CD14-positive monocyte (primary cell): Measurements from ENCODE around the gene LRRC4C. TPM values are rescaled to one million over a fixed set of nuclear protein-coding genes. Genes with fewer than 3 reads are reported as not detected.

Source experiments
- DNase-seq, 3 donors: peaks; one replicate each; pipeline ENCODE4 v3.0.0-alpha.2; 2011 to 2022
- H2AFZ ChIP-seq: 2 replicates; pipeline ENCODE4 v1.6.0; 2012; ENCODE audit warnings: mild to moderate bottlenecking, low read depth, low read length, inconsistent platforms; ENCODE audit not compliant: insufficient read depth, poor library complexity, severe bottlenecking
- H3K27ac ChIP-seq, 2 donors: 1 replicate in 1 of 2; 2 replicates in 1 of 2; pipeline ENCODE4 v1.5.1; 2012 to 2013; ENCODE audit warnings: low read length in 2 of 2, control low read depth in 1 of 2, inconsistent platforms in 1 of 2, low read depth in 1 of 2, mild to moderate bottlenecking in 1 of 2
- H3K27me3 ChIP-seq, 2 donors: one replicate each; pipeline versions ENCODE4 v1.6.0 to v1.6.1; 2011 to 2013; ENCODE audit warnings: low read length in 2 of 2; ENCODE audit not compliant: control insufficient read depth in 2 of 2, insufficient read depth in 2 of 2
- H3K36me3 ChIP-seq, 2 donors: replicated peaks in 1 of 2; 1 replicate in 1 of 2; 2 replicates in 1 of 2; pipeline versions ENCODE4 v1.5.1 to v1.6.1; 2012 to 2013; ENCODE audit warnings: low read length in 2 of 2, control low read depth in 1 of 2, inconsistent platforms in 1 of 2, mild to moderate bottlenecking in 1 of 2; ENCODE audit not compliant: insufficient read depth in 2 of 2, control insufficient read depth in 1 of 2
- H3K4me1 ChIP-seq, 2 donors: 1 replicate in 1 of 2; 2 replicates in 1 of 2; pipeline versions ENCODE4 v1.5.1 to v1.6.1; 2012 to 2013; ENCODE audit warnings: low read length in 2 of 2, control low read depth in 1 of 2, inconsistent platforms in 1 of 2, mild to moderate bottlenecking in 1 of 2, moderate library complexity in 1 of 2; ENCODE audit not compliant: insufficient read depth in 2 of 2, control insufficient read depth in 1 of 2
- H3K4me2 ChIP-seq: replicated peaks from 2 replicates; pipeline ENCODE3; 2012; ENCODE audit warnings: low read length, moderate library complexity, mild to moderate bottlenecking; ENCODE audit not compliant: poor library complexity, severe bottlenecking; ENCODE audit errors: extremely low read depth
- H3K4me3 ChIP-seq, 3 experiments: fragments of 200-600 bp in 1 of 3; sonication (generic) in 1 of 3; replicated peaks in 1 of 3; 1 replicate in 2 of 3; 2 replicates in 1 of 3; pipeline ENCODE4 v1.5.1; 2011 to 2013; ENCODE audit warnings: low read length in 3 of 3, mild to moderate bottlenecking in 3 of 3, control low read depth in 2 of 3, low read depth in 2 of 3, inconsistent platforms in 1 of 3, moderate library complexity in 1 of 3
- H3K79me2 ChIP-seq: 2 replicates; pipeline ENCODE4 v1.6.0; 2012; ENCODE audit warnings: mild to moderate bottlenecking, control low read depth, inconsistent platforms, low read length, moderate library complexity; ENCODE audit not compliant: insufficient read depth
- H3K9ac ChIP-seq: 2 replicates; pipeline ENCODE4 v1.6.0; 2017; ENCODE audit warnings: low read length, mild to moderate bottlenecking; ENCODE audit not compliant: insufficient read depth, poor library complexity, severe bottlenecking
- H3K9me3 ChIP-seq, 2 donors: replicated peaks in 1 of 2; 1 replicate in 1 of 2; 2 replicates in 1 of 2; pipeline versions ENCODE4 v1.5.1 to v1.6.1; 2012 to 2013; ENCODE audit warnings: low read length in 2 of 2, control low read depth in 1 of 2; ENCODE audit not compliant: control insufficient read depth in 1 of 2, insufficient read depth in 1 of 2
- H4K20me1 ChIP-seq: 2 replicates; pipeline ENCODE4 v1.6.0; 2012; ENCODE audit warnings: mild to moderate bottlenecking, low read length, control low read depth, moderate library complexity; ENCODE audit not compliant: insufficient read depth
- H3K27ac Mint-ChIP-seq, 7 donors: one replicate each; pipeline ENCODE4 v1.8.0; 2020; ENCODE audit warnings: mild to moderate bottlenecking in 7 of 7, mixed read lengths in 7 of 7, moderate library complexity in 6 of 7, inconsistent platforms in 2 of 7
- H3K27me3 Mint-ChIP-seq, 3 donors: one replicate each; pipeline ENCODE4 v1.8.0; 2021 to 2022; ENCODE audit warnings: low read depth in 3 of 3, mild to moderate bottlenecking in 3 of 3, mixed read lengths in 3 of 3, moderate library complexity in 3 of 3, inconsistent platforms in 1 of 3
- H3K36me3 Mint-ChIP-seq, 2 donors: one replicate each; pipeline ENCODE4 v1.8.0; 2020; ENCODE audit warnings: mixed read lengths in 2 of 2, inconsistent platforms in 1 of 2, mild to moderate bottlenecking in 1 of 2
- H3K4me1 Mint-ChIP-seq: one replicate; pipeline ENCODE4 v1.8.0; 2020; ENCODE audit warnings: mild to moderate bottlenecking, mixed read lengths
- H3K4me3 Mint-ChIP-seq, 2 donors: one replicate each; pipeline ENCODE4 v1.8.0; 2020; ENCODE audit warnings: mild to moderate bottlenecking in 2 of 2, mixed read lengths in 2 of 2, moderate library complexity in 1 of 2
- H3K9me3 Mint-ChIP-seq, 7 donors: one replicate each; pipeline ENCODE4 v1.8.0; 2020 to 2022; ENCODE audit warnings: mixed read lengths in 7 of 7, mild to moderate bottlenecking in 6 of 7, moderate library complexity in 6 of 7, inconsistent platforms in 2 of 7
- WGBS: methylation state at CpG from one replicate; pipeline ENCODE4 v1.1.5; 2013; ENCODE audit warnings: missing lambda C conversion rate; ENCODE audit not compliant: insufficient coverage; 5-methylcytosine and 5-hydroxymethylcytosine counted together
- intact Hi-C, 2 donors: fragments of 100-400 bp; cut with micrococcal nuclease; formaldehyde crosslinking; loops; one replicate each; pipeline versions ENCODE4 v1.15.0 to v1.15.1; 2023
- polyA plus RNA-seq, 3 donors: library from polyadenylated mRNA; depleted of rRNA in 1 of 3; unstranded in 2 of 3; stranded (reverse) in 1 of 3; fragments of 300-500 nt in 2 of 3; fragments of >200 nt in 1 of 3; fragmentation: Illumina TruSeq in 2 of 3; gene quantifications; 1 replicate in 2 of 3; 2 replicates in 1 of 3; pipeline ENCODE4 v1.2.3, GENCODE V29; 2012 to 2021
- TF ChIP-seq, protein P1 (sequence below): fragments of 200-600 bp; IDR thresholded peaks from one replicate; pipeline ENCODE4 v1.8.0; 2022; ENCODE audit warnings: antibody characterized with exemption, mild to moderate bottlenecking

The LRRC4C gene
- polyA plus RNA-seq, 3 donors, result not detected

DNA sequence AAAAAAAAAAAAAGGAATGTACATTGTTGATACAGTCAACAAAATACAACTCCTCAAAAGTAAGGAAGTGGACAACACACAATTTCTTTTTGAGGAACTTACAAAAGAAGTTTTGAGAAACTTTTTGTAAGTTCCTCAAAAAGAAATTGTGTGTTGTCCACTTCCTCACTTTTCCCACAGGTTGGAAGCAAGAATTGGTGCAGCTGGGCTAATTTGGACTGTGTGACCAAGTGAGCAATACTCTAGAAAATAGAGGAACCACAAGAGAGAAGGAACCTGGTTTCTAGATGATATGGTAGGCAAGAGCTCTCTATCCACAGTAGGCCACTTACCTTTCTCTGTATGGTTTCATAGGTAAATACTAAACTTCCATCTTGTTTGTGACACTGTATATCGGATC is 1053.8 kb downstream of the LRRC4C start:
- Histone ChIP-seq H3K27ac (no peak overlapping the region), H3K4me1 (no peaks in the 10 kb centered on the region), H4K20me1 (no peaks in the 10 kb centered on the region), H3K4me3 (no peak overlapping the region), H3K9me3 (peaks cover 0 to 4% of the 10 kb centered on the region in 2 donors), H3K36me3 (no peaks in the 10 kb centered on the region), H3K79me2 (no peaks in the 10 kb centered on the region), H2AFZ (no peak overlapping the region), H3K4me2 (no peak overlapping the region), H3K27me3 (no peaks in the 10 kb centered on the region), H3K9ac (no peak overlapping the region)
- peaks cover 0 to 5% (median 1%) of the 10 kb centered on the region in 7 donors for H3K9me3 Mint-ChIP-seq
- intact Hi-C loops, result no loop called here
- no peak overlapping the region for H3K4me3 Mint-ChIP-seq
- H3K4me1 Mint-ChIP-seq, result no peaks in the 10 kb centered on the region
- DNase-seq, result no peak
- H3K36me3 Mint-ChIP-seq, result no peaks in the 10 kb centered on the region
- no peaks in the 10 kb centered on the region for H3K27me3 Mint-ChIP-seq
- no CpG with 5 or more reads among the region's 1 CpG for WGBS
- no peak overlapping the region for H3K27ac Mint-ChIP-seq
- TF ChIP-seq, protein P1, sequence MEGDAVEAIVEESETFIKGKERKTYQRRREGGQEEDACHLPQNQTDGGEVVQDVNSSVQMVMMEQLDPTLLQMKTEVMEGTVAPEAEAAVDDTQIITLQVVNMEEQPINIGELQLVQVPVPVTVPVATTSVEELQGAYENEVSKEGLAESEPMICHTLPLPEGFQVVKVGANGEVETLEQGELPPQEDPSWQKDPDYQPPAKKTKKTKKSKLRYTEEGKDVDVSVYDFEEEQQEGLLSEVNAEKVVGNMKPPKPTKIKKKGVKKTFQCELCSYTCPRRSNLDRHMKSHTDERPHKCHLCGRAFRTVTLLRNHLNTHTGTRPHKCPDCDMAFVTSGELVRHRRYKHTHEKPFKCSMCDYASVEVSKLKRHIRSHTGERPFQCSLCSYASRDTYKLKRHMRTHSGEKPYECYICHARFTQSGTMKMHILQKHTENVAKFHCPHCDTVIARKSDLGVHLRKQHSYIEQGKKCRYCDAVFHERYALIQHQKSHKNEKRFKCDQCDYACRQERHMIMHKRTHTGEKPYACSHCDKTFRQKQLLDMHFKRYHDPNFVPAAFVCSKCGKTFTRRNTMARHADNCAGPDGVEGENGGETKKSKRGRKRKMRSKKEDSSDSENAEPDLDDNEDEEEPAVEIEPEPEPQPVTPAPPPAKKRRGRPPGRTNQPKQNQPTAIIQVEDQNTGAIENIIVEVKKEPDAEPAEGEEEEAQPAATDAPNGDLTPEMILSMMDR, result no peak

DNA sequence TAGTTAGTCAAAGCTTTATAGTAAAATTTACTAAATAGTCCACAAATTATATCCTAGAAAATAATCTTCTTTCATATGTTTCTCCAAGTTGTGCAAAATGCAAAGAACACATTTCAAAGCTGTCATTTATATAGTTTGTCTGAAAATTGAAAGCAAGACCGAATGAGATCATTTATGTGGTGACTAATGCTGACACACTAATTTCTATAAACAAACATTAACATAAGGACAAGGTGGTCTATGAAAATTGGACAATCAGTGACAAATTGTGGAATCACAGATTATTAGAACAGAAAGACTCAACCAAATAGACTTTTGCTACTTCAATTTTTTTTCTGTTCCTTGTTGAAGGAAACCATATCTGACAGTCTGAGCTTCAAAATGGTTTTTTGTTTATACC is 1056.1 kb downstream of the LRRC4C start:
- no peaks in the 10 kb centered on the region for H4K20me1 ChIP-seq
- no peaks in the 10 kb centered on the region for H3K36me3 ChIP-seq
- Mint-ChIP-seq H3K27me3 (no peaks in the 10 kb centered on the region), H3K36me3 (no peaks in the 10 kb centered on the region), H3K9me3 (peaks cover 0 to 5% (median 1%) of the 10 kb centered on the region in 7 donors), H3K4me3 (no peak overlapping the region), H3K4me1 (no peaks in the 10 kb centered on the region), H3K27ac (no peak overlapping the region)
- TF ChIP-seq, protein P1, result no peak
- intact Hi-C loops, result no loop called here
- no peak overlapping the region for H3K4me2 ChIP-seq
- no peaks in the 10 kb centered on the region for H3K4me1 ChIP-seq
- H3K27me3 ChIP-seq, result no peaks in the 10 kb centered on the region
- H2AFZ ChIP-seq, result no peak overlapping the region
- H3K27ac ChIP-seq, result no peak overlapping the region
- no peak overlapping the region for H3K4me3 ChIP-seq
- H3K9me3 ChIP-seq, result peaks cover 0 to 4% of the 10 kb centered on the region in 2 donors
- no CpG with 5 or more reads among the region's 1 CpG for WGBS
- H3K79me2 ChIP-seq, result no peaks in the 10 kb centered on the region
- H3K9ac ChIP-seq, result no peak overlapping the region
- DNase-seq, result no peak
